Progenitor cell of endocrine pancreas (in vitro differentiated cells): ENCODE measurements around the gene C19orf12. TPM values are rescaled to one million over a fixed set of nuclear protein-coding genes. Genes with fewer than 3 reads are reported as not detected.

Experiments
- DNase-seq: peaks from one replicate; pipeline ENCODE4 v3.0.0; 2021; ENCODE audit warnings: low spot score; ENCODE audit not compliant: unreplicated experiment
- H3K27ac Mint-ChIP-seq: 2 replicates; pipeline ENCODE4 v1.8.0; 2021; ENCODE audit warnings: mild to moderate bottlenecking, moderate library complexity, mixed read lengths
- H3K27me3 Mint-ChIP-seq: 2 replicates; pipeline ENCODE4 v1.8.0; 2021; ENCODE audit warnings: mixed read lengths
- H3K36me3 Mint-ChIP-seq: 2 replicates; pipeline ENCODE4 v1.8.0; 2022; ENCODE audit warnings: mixed read lengths; ENCODE audit not compliant: insufficient read depth
- H3K4me1 Mint-ChIP-seq: 2 replicates; pipeline ENCODE4 v1.8.0; 2021; ENCODE audit warnings: low read depth, mixed read lengths
- H3K4me3 Mint-ChIP-seq: 2 replicates; pipeline ENCODE4 v1.8.0; 2021; ENCODE audit warnings: low read depth, mild to moderate bottlenecking, moderate library complexity, mixed read lengths
- H3K9me3 Mint-ChIP-seq: 2 replicates; pipeline ENCODE4 v1.8.0; 2021; ENCODE audit warnings: low read depth, mixed read lengths
- total RNA-seq: library from RNA; stranded (reverse); gene quantifications from 2 replicates; pipeline ENCODE4 v1.2.1, GENCODE V29; 2021
- TF ChIP-seq, protein P1 (sequence below): fragments of 200-600 bp; sonication (generic); IDR thresholded peaks from one replicate; pipeline ENCODE4 v1.5.0; 2021; ENCODE audit warnings: antibody characterized with exemption, mild to moderate bottlenecking; ENCODE audit not compliant: unreplicated experiment

The C19orf12 gene
- total RNA-seq, 1 donor from 2014 or later, result 37.6 TPM

DNA sequence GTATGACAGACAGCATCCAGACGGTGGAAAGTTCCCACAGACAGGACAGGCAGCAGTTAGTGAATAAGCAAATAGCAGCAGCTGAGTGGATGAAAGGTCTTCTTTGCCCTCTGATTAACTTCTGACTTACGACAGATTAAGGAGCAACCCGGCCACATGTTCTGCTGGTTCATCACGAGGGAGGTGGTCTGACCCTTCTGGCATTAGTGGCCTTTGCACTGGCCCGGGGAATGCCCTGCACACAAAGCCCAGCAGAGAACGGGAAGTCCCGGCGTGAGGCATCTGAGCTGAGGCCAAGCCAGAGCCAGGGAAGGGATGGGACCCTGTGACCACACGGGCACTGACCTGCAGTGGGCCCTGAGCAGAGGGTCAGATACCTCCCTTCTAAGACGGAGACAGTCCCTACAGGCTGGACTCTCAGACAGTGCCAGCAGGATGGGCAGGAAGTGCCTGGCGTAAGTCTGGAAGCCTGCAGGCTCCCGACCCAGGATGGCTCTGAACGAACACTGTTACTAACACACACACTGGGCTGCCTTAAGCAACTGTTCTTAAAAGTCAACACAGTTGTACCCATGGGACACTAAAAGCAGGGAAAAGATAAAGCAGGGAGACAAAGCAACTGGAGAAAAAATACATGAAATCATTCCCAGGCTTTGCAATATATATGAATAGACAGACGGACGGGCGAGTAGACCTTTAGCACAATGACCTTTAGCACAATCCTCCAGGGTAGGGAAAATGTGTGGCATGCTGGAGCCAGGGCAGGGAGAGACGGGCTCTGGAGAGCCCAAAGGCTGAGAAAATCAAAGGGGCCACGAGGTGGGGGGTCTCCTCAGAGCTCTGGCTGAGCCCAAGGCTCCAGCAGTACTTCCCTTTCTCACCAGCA lies 6.3 kb downstream of the C19orf12 start:
- Mint-ChIP-seq H3K27me3 (no peaks in the 10 kb centered on the region), H3K27ac (peak overlapping the region; percentile 81), H3K36me3 (peaks cover 6% of the 10 kb centered on the region), H3K4me3 (no peak overlapping the region), H3K9me3 (no peaks in the 10 kb centered on the region), H3K4me1 (peaks cover 40% of the 10 kb centered on the region)
- DNase-seq, result no peak
- TF ChIP-seq, protein P1, sequence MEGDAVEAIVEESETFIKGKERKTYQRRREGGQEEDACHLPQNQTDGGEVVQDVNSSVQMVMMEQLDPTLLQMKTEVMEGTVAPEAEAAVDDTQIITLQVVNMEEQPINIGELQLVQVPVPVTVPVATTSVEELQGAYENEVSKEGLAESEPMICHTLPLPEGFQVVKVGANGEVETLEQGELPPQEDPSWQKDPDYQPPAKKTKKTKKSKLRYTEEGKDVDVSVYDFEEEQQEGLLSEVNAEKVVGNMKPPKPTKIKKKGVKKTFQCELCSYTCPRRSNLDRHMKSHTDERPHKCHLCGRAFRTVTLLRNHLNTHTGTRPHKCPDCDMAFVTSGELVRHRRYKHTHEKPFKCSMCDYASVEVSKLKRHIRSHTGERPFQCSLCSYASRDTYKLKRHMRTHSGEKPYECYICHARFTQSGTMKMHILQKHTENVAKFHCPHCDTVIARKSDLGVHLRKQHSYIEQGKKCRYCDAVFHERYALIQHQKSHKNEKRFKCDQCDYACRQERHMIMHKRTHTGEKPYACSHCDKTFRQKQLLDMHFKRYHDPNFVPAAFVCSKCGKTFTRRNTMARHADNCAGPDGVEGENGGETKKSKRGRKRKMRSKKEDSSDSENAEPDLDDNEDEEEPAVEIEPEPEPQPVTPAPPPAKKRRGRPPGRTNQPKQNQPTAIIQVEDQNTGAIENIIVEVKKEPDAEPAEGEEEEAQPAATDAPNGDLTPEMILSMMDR, result no peak

DNA sequence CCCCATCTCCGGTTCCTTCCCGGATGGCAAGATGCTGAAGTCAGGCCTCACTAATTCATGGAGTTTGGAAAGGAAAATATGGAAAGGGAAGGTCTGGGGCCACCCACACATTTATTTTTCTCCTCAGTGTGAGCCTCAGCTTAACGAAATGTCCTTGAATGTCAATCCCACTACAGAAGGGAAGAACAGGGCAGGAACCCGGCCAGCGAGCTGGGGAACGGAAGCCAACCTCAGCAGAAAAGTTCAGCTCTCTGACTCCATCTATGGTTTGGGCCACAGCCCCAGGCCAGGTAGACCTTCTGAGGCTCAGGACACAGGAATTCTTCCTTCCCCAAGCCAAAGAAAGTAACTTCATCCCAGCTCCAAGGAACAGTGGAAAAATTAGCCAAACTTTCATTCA lies 8.4 kb downstream of the C19orf12 start:
- no peak overlapping the region for H3K27ac Mint-ChIP-seq
- no peak overlapping the region for H3K4me3 Mint-ChIP-seq
- H3K4me1 Mint-ChIP-seq, result peaks cover 22% of the 10 kb centered on the region
- DNase-seq, result no peak
- no peaks in the 10 kb centered on the region for H3K9me3 Mint-ChIP-seq
- peaks cover 6% of the 10 kb centered on the region for H3K36me3 Mint-ChIP-seq
- TF ChIP-seq, protein P1, result no peak
- H3K27me3 Mint-ChIP-seq, result no peaks in the 10 kb centered on the region

GRCh38 chr19:29705706-29706105 lies 9.4 kb downstream of the C19orf12 start:
- H3K9me3 Mint-ChIP-seq, result no peaks in the 10 kb centered on the region
- no peaks in the 10 kb centered on the region for H3K27me3 Mint-ChIP-seq
- peaks cover 6% of the 10 kb centered on the region for H3K36me3 Mint-ChIP-seq
- H3K4me1 Mint-ChIP-seq, result peaks cover 17% of the 10 kb centered on the region
- no peak for DNase-seq
- H3K27ac Mint-ChIP-seq, result no peak overlapping the region
- H3K4me3 Mint-ChIP-seq, result no peak overlapping the region
- TF ChIP-seq, protein P1, result no peak

GRCh38 chr19:29704562-29705558 lies 10.2 kb downstream of the C19orf12 start:
- H3K27me3 Mint-ChIP-seq, result no peaks in the 10 kb centered on the region
- no peak for DNase-seq
- no peaks in the 10 kb centered on the region for H3K9me3 Mint-ChIP-seq
- H3K4me3 Mint-ChIP-seq, result no peak overlapping the region
- peaks cover 8% of the 10 kb centered on the region for H3K4me1 Mint-ChIP-seq
- TF ChIP-seq, protein P1, result no peak
- peaks cover 6% of the 10 kb centered on the region for H3K36me3 Mint-ChIP-seq
- no peak overlapping the region for H3K27ac Mint-ChIP-seq

- no peaks in the 10 kb centered on the region for H3K4me1 Mint-ChIP-seq
- H3K27ac Mint-ChIP-seq, result no peak overlapping the region
- H3K36me3 Mint-ChIP-seq, result peaks cover 6% of the 10 kb centered on the region
- H3K4me3 Mint-ChIP-seq, result no peak overlapping the region
- no peak for DNase-seq
- TF ChIP-seq, protein P1, result no peak
- no peaks in the 10 kb centered on the region for H3K27me3 Mint-ChIP-seq
- H3K9me3 Mint-ChIP-seq, result no peaks in the 10 kb centered on the region
These were observed 12.1 kb downstream of the C19orf12 start for GRCh38 chr19:29702963-29703320.
